IPS-NIHi11 (cell line): ENCODE measurements around the gene FICD.
"Not testable (repeated sequence)": the region's sequence is repeated elsewhere in the genome, so short reads cannot be mapped to it uniquely, and the experiment has no call there.

Experiments
- DNase-seq: peaks from one replicate; pipeline ENCODE4 v3.0.0; 2012; ENCODE audit warnings: mixed read lengths, low spot score

The FICD gene

GRCh38 chr12:108538146-108538545 lies 23.1 kb downstream of the FICD start:
- no peak for DNase-seq

GRCh38 chr12:108538616-108539195 lies 23.6 kb downstream of the FICD start:
- no peak for DNase-seq

- no peak for DNase-seq
These were observed 27.2 kb downstream of the FICD start for GRCh38 chr12:108542320-108542719.

- no peak for DNase-seq
These were observed 28.6 kb downstream of the FICD start for GRCh38 chr12:108543652-108544051.

GRCh38 chr12:108547686-108548085 lies 32.6 kb downstream of the FICD start:
- no peak for DNase-seq

GRCh38 chr12:108548954-108549521 lies 34.0 kb downstream of the FICD start:
- no peak for DNase-seq

GRCh38 chr12:108551535-108551934 lies 36.5 kb downstream of the FICD start:
- DNase-seq = no peak

- DNase-seq = no peak
These were observed 38.7 kb downstream of the FICD start for GRCh38 chr12:108553799-108554198.

- not testable (repeated sequence) for DNase-seq
These were observed 40.3 kb downstream of the FICD start for GRCh38 chr12:108555383-108555782.

GRCh38 chr12:108559007-108559655 lies 44.1 kb downstream of the FICD start:
- no peak for DNase-seq

- no peak for DNase-seq
These were observed 44.7 kb downstream of the FICD start for GRCh38 chr12:108559748-108560147.

GRCh38 chr12:108560321-108560721 lies 45.2 kb downstream of the FICD start:
- no peak for DNase-seq

GRCh38 chr12:108560752-108561719 lies 46.0 kb downstream of the FICD start, which contains the start of gene SART3:
Gene SART3 (minus strand): TSS chr12:108561173. CDS start chr12:108561154, 19 bp downstream.
- DNase-seq = peak; percentile 87

GRCh38 chr12:108561852-108562347 lies 46.8 kb downstream of the FICD start:
- no peak for DNase-seq

- peak; percentile 97 for DNase-seq
These were observed 47.5 kb downstream of the FICD start, which contains the start of gene ISCU for GRCh38 chr12:108562348-108563135. Gene ISCU (plus strand): TSS chr12:108562596. CDS start chr12:108562623, 27 bp downstream.

GRCh38 chr12:108563136-108563803 lies 48.2 kb downstream of the FICD start:
- DNase-seq = peak; percentile 83

- DNase-seq = no peak
These were observed 48.7 kb downstream of the FICD start for GRCh38 chr12:108563804-108564151.

GRCh38 chr12:108564724-108565123 lies 49.6 kb downstream of the FICD start:
- DNase-seq = no peak

GRCh38 chr12:108565146-108565545 lies 50.1 kb downstream of the FICD start:
- DNase-seq = no peak

GRCh38 chr12:108565976-108566375 lies 50.9 kb downstream of the FICD start:
- DNase-seq = no peak

- DNase-seq = no peak
These were observed 51.4 kb downstream of the FICD start for GRCh38 chr12:108566452-108566851.
